H1 (cell line): ENCODE data around the gene SENP6. TPM values are rescaled to one million over a fixed set of nuclear protein-coding genes. Genes with fewer than 3 reads are reported as not detected.

ENCODE experiments used
- CTCF ChIA-PET: fragments of 300-600 bp; sonication (Branson Sonifier 250); formaldehyde crosslinking; loops from one replicate; lab custom pipeline; 2021; ENCODE audit not compliant: partially characterized antibody; lab: Charles Lee
- POLR2A ChIA-PET: fragments of 300-600 bp; sonication (Branson Sonifier 250); formaldehyde crosslinking; loops from one replicate; lab custom pipeline; 2021; ENCODE audit warnings: inconsistent platforms; ENCODE audit not compliant: partially characterized antibody; lab: Charles Lee
- DNase-seq, 2 experiments: peaks; one replicate each; pipeline versions ENCODE4 v3.0.0 to v3.0.0-alpha.2; 2010 to 2022; ENCODE audit warnings: low spot score in 2 of 2, low read depth in 1 of 2, mixed read lengths in 1 of 2
- FAIRE-seq: peaks from 2 replicates; lab custom pipeline; 2011; peaks lifted over from hg19 to GRCh38; lab: Jason Lieb, UNC
- H2AFZ ChIP-seq: 2 replicates; pipeline ENCODE4 v1.8.1; 2012; ENCODE audit warnings: low read length, inconsistent platforms
- H2AK5ac ChIP-seq: 2 replicates; pipeline ENCODE4 v1.6.1; 2013; ENCODE audit warnings: low read depth, low read length
- H2BK120ac ChIP-seq: replicated peaks from 2 replicates; pipeline ENCODE3; 2013; ENCODE audit warnings: low read depth, low read length, inconsistent platforms
- H2BK12ac ChIP-seq: 2 replicates; pipeline ENCODE4 v1.6.1; 2013; ENCODE audit warnings: low read depth, low read length
- H2BK15ac ChIP-seq: 2 replicates; pipeline ENCODE4 v1.6.1; 2013; ENCODE audit warnings: low read length
- H2BK20ac ChIP-seq: 2 replicates; pipeline ENCODE4 v1.6.1; 2013; ENCODE audit warnings: low read length
- H2BK5ac ChIP-seq: 2 replicates; pipeline ENCODE4 v1.6.1; 2013; ENCODE audit warnings: low read depth, low read length
- H3K14ac ChIP-seq: 2 replicates; pipeline ENCODE4 v1.6.1; 2013; ENCODE audit warnings: inconsistent platforms; ENCODE audit not compliant: insufficient read length
- H3K18ac ChIP-seq: 2 replicates; pipeline ENCODE4 v1.6.1; 2013; ENCODE audit warnings: low read length; ENCODE audit errors: extremely low read depth
- H3K23ac ChIP-seq: 2 replicates; pipeline ENCODE4 v1.6.1; 2013; ENCODE audit warnings: inconsistent platforms; ENCODE audit not compliant: insufficient read length
- H3K23me2 ChIP-seq: 2 replicates; pipeline ENCODE4 v1.6.1; 2013; ENCODE audit warnings: low read depth, low read length
- H3K27ac ChIP-seq: 2 replicates; pipeline ENCODE4 v1.6.1; 2011; ENCODE audit warnings: low read depth, low read length, inconsistent platforms
- H3K27me3 ChIP-seq, 4 experiments: replicated peaks in 1 of 4; 1 replicate in 1 of 4; 2 replicates in 3 of 4; pipeline versions ENCODE4 v1.6.1 to v1.8.1; 2011 to 2013; ENCODE audit warnings: low read length in 3 of 4, mild to moderate bottlenecking in 3 of 4, inconsistent platforms in 2 of 4, mixed read lengths in 2 of 4, moderate library complexity in 1 of 4; ENCODE audit not compliant: control insufficient read depth in 3 of 4, insufficient read depth in 3 of 4; ENCODE audit errors: extremely low read depth in 1 of 4
- H3K36me3 ChIP-seq, 4 experiments: 2 replicates each; pipeline versions ENCODE4 v1.6.1 to v1.8.1; 2011 to 2013; ENCODE audit warnings: mild to moderate bottlenecking in 4 of 4, low read length in 3 of 4, moderate library complexity in 2 of 4, control low read depth in 1 of 4, inconsistent platforms in 1 of 4; ENCODE audit not compliant: insufficient read depth in 4 of 4, control insufficient read depth in 2 of 4
- H3K4ac ChIP-seq: replicated peaks from 2 replicates; pipeline ENCODE3; 2013; ENCODE audit warnings: low read length, low read depth, mixed read lengths, inconsistent platforms; ENCODE audit not compliant: insufficient read length
- H3K4me1 ChIP-seq, 4 experiments: replicated peaks in 1 of 4; 1 replicate in 1 of 4; 2 replicates in 3 of 4; pipeline versions ENCODE4 v1.6.1 to v1.8.1; 2011 to 2013; ENCODE audit warnings: low read length in 3 of 4, inconsistent platforms in 2 of 4, mixed read lengths in 1 of 4; ENCODE audit not compliant: insufficient read depth in 4 of 4, control insufficient read depth in 3 of 4
- H3K4me2 ChIP-seq, 2 experiments: 2 replicates each; pipeline versions ENCODE4 v1.6.1 to v1.8.1; 2011 to 2013; ENCODE audit warnings: low read depth in 2 of 2, low read length in 2 of 2, control low read depth in 1 of 2, inconsistent platforms in 1 of 2, mild to moderate bottlenecking in 1 of 2; ENCODE audit not compliant: insufficient read depth in 1 of 2
- H3K4me3 ChIP-seq, 4 experiments: fragments of 200-600, 300-600 bp in 1 of 4; sonication (generic), shearing (Covaris generic), sonication (Bioruptor Twin) in 1 of 4; 2 replicates each; pipeline versions ENCODE4 v1.5.1 to v1.8.1; 2011 to 2016; ENCODE audit warnings: low read length in 4 of 4, low read depth in 3 of 4, control low read depth in 2 of 4, inconsistent platforms in 2 of 4, mild to moderate bottlenecking in 2 of 4, mixed read lengths in 1 of 4, moderate library complexity in 1 of 4; ENCODE audit not compliant: insufficient read depth in 2 of 4; ENCODE audit errors: extremely low read depth in 1 of 4
- H3K56ac ChIP-seq: replicated peaks from 2 replicates; pipeline ENCODE3; 2013; ENCODE audit warnings: low read depth, mild to moderate bottlenecking, mixed read lengths, low read length, inconsistent platforms; ENCODE audit not compliant: insufficient read length
- H3K79me1 ChIP-seq: 2 replicates; pipeline ENCODE4 v1.6.1; 2013; ENCODE audit warnings: low read depth, low read length, control low read depth
- H3K79me2 ChIP-seq, 2 experiments: 2 replicates each; pipeline versions ENCODE4 v1.6.1 to v1.8.1; 2012 to 2013; ENCODE audit warnings: low read length in 2 of 2, mild to moderate bottlenecking in 2 of 2, inconsistent platforms in 1 of 2; ENCODE audit not compliant: insufficient read depth in 2 of 2, control insufficient read depth in 1 of 2
- H3K9ac ChIP-seq, 4 experiments: replicated peaks in 1 of 4; 1 replicate in 1 of 4; 2 replicates in 3 of 4; pipeline versions ENCODE4 v1.6.1 to v1.8.1; 2011 to 2013; ENCODE audit warnings: low read depth in 3 of 4, low read length in 3 of 4, control low read depth in 2 of 4, mild to moderate bottlenecking in 2 of 4, moderate library complexity in 2 of 4, inconsistent platforms in 1 of 4; ENCODE audit errors: extremely low read depth in 1 of 4
- H3K9me3 ChIP-seq, 2 experiments: 2 replicates each; pipeline versions ENCODE4 v1.6.1 to v1.8.1; 2012 to 2013; ENCODE audit warnings: mild to moderate bottlenecking in 2 of 2, moderate library complexity in 2 of 2, control low read depth in 1 of 2, inconsistent platforms in 1 of 2, low read depth in 1 of 2, low read length in 1 of 2, mixed read lengths in 1 of 2; ENCODE audit not compliant: insufficient read depth in 2 of 2
- H4K20me1 ChIP-seq, 2 experiments: replicated peaks in 1 of 2; 2 replicates each; pipeline versions ENCODE3 to v1.8.1; 2011 to 2013; ENCODE audit warnings: inconsistent platforms in 2 of 2, low read length in 2 of 2, mild to moderate bottlenecking in 1 of 2; ENCODE audit not compliant: insufficient read depth in 2 of 2, control insufficient read depth in 1 of 2
- H4K5ac ChIP-seq: 2 replicates; pipeline ENCODE4 v1.6.1; 2013; ENCODE audit warnings: low read length, low read depth, mixed read lengths, inconsistent platforms; ENCODE audit not compliant: insufficient read length
- H4K8ac ChIP-seq: 2 replicates; pipeline ENCODE4 v1.8.0; 2013; ENCODE audit warnings: mild to moderate bottlenecking, moderate library complexity, low read length, inconsistent platforms; ENCODE audit not compliant: insufficient read depth; ENCODE audit errors: extremely low read depth
- H4K91ac ChIP-seq: replicated peaks from 2 replicates; pipeline ENCODE3; 2013; ENCODE audit warnings: low read length, mixed read lengths, inconsistent platforms; ENCODE audit not compliant: insufficient read length
- BCL11A ChIP-seq, 2 experiments: IDR thresholded peaks; one replicate each; pipeline ENCODE4 v1.6.1; 2011; ENCODE audit warnings: low read depth in 2 of 2, low read length in 2 of 2, mild to moderate bottlenecking in 2 of 2
- CHD2 ChIP-seq: IDR thresholded peaks from 2 replicates; pipeline ENCODE4 v1.6.1; 2012; ENCODE audit warnings: low read length, improper control_type of control experiment
- HDAC6 ChIP-seq: IDR thresholded peaks from one replicate; pipeline ENCODE4 v1.7.1; 2012; ENCODE audit warnings: low read depth, mild to moderate bottlenecking, inconsistent platforms, low read length, moderate library complexity
- JUND ChIP-seq: IDR thresholded peaks from 2 replicates; pipeline ENCODE4 v1.6.1; 2011; ENCODE audit warnings: mild to moderate bottlenecking, improper control_type of control experiment, low read length
- NRF1 ChIP-seq: IDR thresholded peaks from 2 replicates; pipeline ENCODE4 v1.6.1; 2011; ENCODE audit warnings: mild to moderate bottlenecking, low read depth, low read length, improper control_type of control experiment
- PHF8 ChIP-seq: fragments of 200-600 bp; sonication (generic); conservative IDR thresholded peaks from 2 replicates; pipeline ENCODE4 v1.7.1; 2012; ENCODE audit warnings: low read depth, mild to moderate bottlenecking, inconsistent platforms, low read length, moderate library complexity
- SIN3A ChIP-seq, 2 experiments: IDR thresholded peaks in 1 of 2; conservative IDR thresholded peaks in 1 of 2; 2 replicates each; pipeline ENCODE4 v1.6.1; 2011 to 2012; ENCODE audit warnings: low read length in 2 of 2, improper control_type of control experiment in 1 of 2, low read depth in 1 of 2, mild to moderate bottlenecking in 1 of 2
- SIRT6 ChIP-seq: IDR thresholded peaks from one replicate; pipeline ENCODE4 v1.7.1; 2012; ENCODE audit warnings: low read length, inconsistent platforms
- SP2 ChIP-seq: IDR thresholded peaks from 2 replicates; pipeline ENCODE4 v1.6.1; 2012; ENCODE audit warnings: mild to moderate bottlenecking, low read length, inconsistent platforms
- YY1 ChIP-seq: IDR thresholded peaks from 2 replicates; pipeline ENCODE4 v1.6.1; 2011; ENCODE audit warnings: low read depth, mild to moderate bottlenecking, low read length
- WGBS, 2 experiments: shearing (Covaris generic) in 1 of 2; methylation state at CpG; one replicate each; pipeline versions ENCODE4 v1.1.6 to v1.1.7; 2013 to 2015; ENCODE audit warnings: low lambda C conversion rate in 2 of 2, mixed read lengths in 2 of 2, inconsistent platforms in 1 of 2, low coverage in 1 of 2, missing lambda C conversion rate in 1 of 2; ENCODE audit not compliant: insufficient replicate concordance in 2 of 2, insufficient coverage in 1 of 2, insufficient read length in 1 of 2; ENCODE audit errors: extremely low coverage in 1 of 2, missing lambda C conversion rate in 1 of 2; 5-methylcytosine and 5-hydroxymethylcytosine counted together
- polyA plus RNA-seq, 7 experiments: library from polyadenylated mRNA; depleted of rRNA in 3 of 7; stranded (reverse) in 5 of 7; unstranded in 2 of 7; fragments of >200 nt in 5 of 7; fragments of 200-250 nt in 2 of 7; gene quantifications; 1 replicate in 5 of 7; 2 replicates in 1 of 7; 4 replicates in 1 of 7; pipeline versions ENCODE4 v1.2.1 to v1.2.3, GENCODE V29; 2011 to 2013; ENCODE audit warnings: missing spikeins in 2 of 7, mixed read lengths in 2 of 7
- total RNA-seq: library from RNA; stranded (reverse); fragmentation: NEBNext Ultra II Directional; extraction: Animal tissue kit (Norgen Biotek cat#: 25700); gene quantifications from 2 replicates; pipeline ENCODE4 v1.2.1, GENCODE V29; 2021

Gene SENP6
- total and polyA plus RNA-seq, 2 of the 8 experiments (the other 6 are each of a cell fraction or from before 2014, with no cell fraction given): 13.8 to 103 TPM

DNA sequence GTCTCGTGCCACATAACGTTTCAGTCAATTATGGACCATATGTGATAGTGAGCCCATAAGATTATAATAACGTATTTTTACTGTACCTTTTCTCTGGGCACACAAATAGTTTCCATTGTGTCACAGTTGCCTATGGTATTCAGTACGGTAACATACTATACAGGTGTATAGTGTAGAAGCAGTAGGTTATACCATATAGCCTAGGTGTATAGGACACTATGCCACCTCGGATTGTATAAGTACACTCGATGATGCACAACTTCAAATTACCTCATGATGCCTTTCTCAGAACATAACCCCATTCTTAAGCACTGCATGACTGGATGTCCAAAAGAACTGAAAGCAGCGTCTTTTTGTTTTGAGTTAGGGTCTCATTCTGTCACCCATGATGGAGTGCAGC lies 87.9 kb downstream of the SENP6 start:
- no peak for FAIRE-seq

More for the DNA sequence above, 87.9 kb downstream of the SENP6 start:
- Histone ChIP-seq H2BK120ac (no peak overlapping the region), H2AFZ (no peak overlapping the region), H2BK20ac (no peak overlapping the region), H4K8ac (no peak overlapping the region), H4K20me1 (peaks cover 0 to 2% of the 10 kb centered on the region in 2 experiments), H3K23ac (no peak overlapping the region), H2AK5ac (no peak overlapping the region), H3K4me1 (peaks cover 0 to 7% (median 0%) of the 10 kb centered on the region in 4 experiments; a peak in 1 of 7 replicates), H3K23me2 (no peaks in the 10 kb centered on the region), H2BK5ac (no peak overlapping the region), H3K79me2 (no peaks in the 10 kb centered on the region; a peak in 1 of 4 replicates), H3K9ac (no peak overlapping the region), H3K18ac (no peak overlapping the region), H2BK15ac (no peak overlapping the region), H2BK12ac (no peak overlapping the region), H3K9me3 (no peaks in the 10 kb centered on the region), H3K14ac (no peak overlapping the region), H4K5ac (no peak overlapping the region), H3K27ac (no peak overlapping the region), H3K4me2 (no peak overlapping the region), H3K79me1 (no peaks in the 10 kb centered on the region), H4K91ac (no peak overlapping the region), H3K36me3 (peaks cover 0 to 20% (median under 1%) of the 10 kb centered on the region in 4 experiments; a peak in 2 of 8 replicates), H3K56ac (no peak overlapping the region), H3K4ac (no peak overlapping the region), H3K4me3 (no peak overlapping the region), H3K27me3 (no peaks in the 10 kb centered on the region)
- TF ChIP-seq YY1 (no peak), SIN3A (conservative IDR thresholded peaks at IDR 0.05 in 1 of 2, IDR thresholded peaks at IDR 0.05 in 1 of 2; ENCODE audit: low read depth in 1 of 2, low read length in 2 of 2) (no peak), HDAC6 (no peak), JUND (no peak), SIRT6 (no peak), PHF8 (no peak), BCL11A (IDR thresholded peaks at IDR 0.05; ENCODE audit: low read depth in 2 of 2, low read length in 2 of 2) (no peak), NRF1 (no peak), CHD2 (no peak), SP2 (no peak)
- DNase-seq: no peak
- ChIA-PET CTCF (no interaction called here), POLR2A (no interaction called here)
- WGBS, 2 experiments: 88% methylated on average over 7 of the region's 7 CpGs; no CpG with 5 or more reads in 1 of the 2 experiments
